HCT116 (cell line): ENCODE measurements around the gene PDE4D. TPM values are rescaled to one million over a fixed set of nuclear protein-coding genes. Genes with fewer than 3 reads are reported as not detected.

Source experiments
- ATAC-seq: fragments of 200-7000 bp; cut with Tn5 transposase; 2 replicates; pipeline ENCODE4 v1.9.1; 2020; ENCODE audit warnings: mild to moderate bottlenecking, moderate library complexity
- BruUV-seq: library from RNA; stranded (reverse); fragments of 400-500 nt; replicated peaks from 2 replicates; lab custom pipeline; 2021; lab: Mats Ljungman, UMichigan
- CTCF ChIA-PET: fragments of 300-600 bp; sonication (Branson Sonifier 250); formaldehyde crosslinking; loops from one replicate; lab custom pipeline; 2021; ENCODE audit warnings: antibody characterized with exemption; lab: Charles Lee
- POLR2A ChIA-PET: fragments of 300-600, 350-600 bp; sonication (Branson Sonifier 250); formaldehyde crosslinking; loops from one replicate; lab custom pipeline; 2021; ENCODE audit warnings: antibody characterized with exemption; lab: Charles Lee
- RAD21 ChIA-PET, 2 experiments: fragments of 300-600 bp; sonication (Branson Sonifier 250); formaldehyde crosslinking; loops; one replicate each; lab custom pipeline; 2023; ENCODE audit warnings: low total read pairs in 2 of 2; ENCODE audit not compliant: uncharacterized antibody in 2 of 2, unreplicated experiment in 2 of 2, low non-redundant PET in 1 of 2; lab: Charles Lee
- DNase-seq: peaks from one replicate; pipeline ENCODE4 v3.0.0-alpha.2; 2010; ENCODE audit warnings: low read depth, low spot score
- H2AFZ ChIP-seq: fragments of 200-600 bp; shearing (Covaris generic), sonication (generic); 2 replicates; pipeline ENCODE4 v1.6.1; 2017; ENCODE audit warnings: low read depth, mixed run types, mixed read lengths, antibody characterized with exemption, low read length; ENCODE audit not compliant: poor library complexity, severe bottlenecking
- H3K27ac ChIP-seq: 2 replicates; pipeline ENCODE4 v1.5.1; 2012; ENCODE audit warnings: low read depth, low read length
- H3K27me3 ChIP-seq: fragments of 200-600 bp; sonication (generic); 2 replicates; pipeline ENCODE4 v1.6.1; 2016; ENCODE audit warnings: mixed run types, low read length, mixed read lengths; ENCODE audit not compliant: insufficient read depth
- H3K36me3 ChIP-seq, 2 experiments: fragments of 200-500 bp in 1 of 2; fragments of 200-600 bp in 1 of 2; sonication (Bioruptor generic) in 1 of 2; sonication (generic) in 1 of 2; 2 replicates each; pipeline versions ENCODE4 v1.5.1 to v1.6.1; 2014 to 2016; ENCODE audit warnings: low read length in 2 of 2, inconsistent platforms in 1 of 2, mixed read lengths in 1 of 2, mixed run types in 1 of 2; ENCODE audit not compliant: insufficient read depth in 2 of 2, control insufficient read depth in 1 of 2
- H3K4me1 ChIP-seq, 2 experiments: fragments of 200-600 bp in 1 of 2; sonication (generic) in 1 of 2; 2 replicates each; pipeline versions ENCODE4 v1.5.1 to v1.6.1; 2012 to 2017; ENCODE audit warnings: low read length in 2 of 2, inconsistent platforms in 1 of 2, mild to moderate bottlenecking in 1 of 2, mixed read lengths in 1 of 2, mixed run types in 1 of 2, moderate library complexity in 1 of 2; ENCODE audit not compliant: insufficient read depth in 2 of 2, control insufficient read depth in 1 of 2
- H3K4me2 ChIP-seq: fragments of 200-600 bp; sonication (generic); 2 replicates; pipeline ENCODE4 v1.6.1; 2017; ENCODE audit warnings: mixed run types, low read length, mixed read lengths
- H3K4me3 ChIP-seq, 2 experiments: fragments of 200-600 bp in 1 of 2; sonication (generic) in 1 of 2; replicated peaks in 1 of 2; 2 replicates each; pipeline ENCODE4 v1.5.1; 2011 to 2016; ENCODE audit warnings: low read length in 2 of 2, control low read depth in 1 of 2, low read depth in 1 of 2, mild to moderate bottlenecking in 1 of 2, mixed read lengths in 1 of 2, mixed run types in 1 of 2
- H3K79me2 ChIP-seq: fragments of 200-600 bp; sonication (generic); 2 replicates; pipeline ENCODE4 v1.6.1; 2017; ENCODE audit warnings: mild to moderate bottlenecking, mixed run types, low read length, moderate library complexity, mixed read lengths; ENCODE audit not compliant: insufficient read depth
- H3K9ac ChIP-seq: fragments of 200-600 bp; sonication (generic); 2 replicates; pipeline ENCODE4 v1.6.1; 2016; ENCODE audit warnings: low read length, mixed read lengths
- H3K9me2 ChIP-seq: fragments of 200-600 bp; sonication (generic), shearing (Covaris generic); 2 replicates; pipeline ENCODE4 v1.6.1; 2017; ENCODE audit warnings: mixed run types, mild to moderate bottlenecking, moderate library complexity; ENCODE audit not compliant: insufficient read depth
- H3K9me3 ChIP-seq, 2 experiments: fragments of 200-500 bp in 1 of 2; fragments of 200-600 bp in 1 of 2; sonication (Bioruptor generic) in 1 of 2; sonication (generic) in 1 of 2; 2 replicates each; pipeline ENCODE4 v1.6.1; 2014 to 2017; ENCODE audit warnings: low read length in 2 of 2, mixed read lengths in 2 of 2, inconsistent platforms in 1 of 2, low read depth in 1 of 2, mild to moderate bottlenecking in 1 of 2, mixed run types in 1 of 2, moderate library complexity in 1 of 2; ENCODE audit not compliant: control insufficient read depth in 1 of 2, insufficient read depth in 1 of 2
- H4K20me1 ChIP-seq: fragments of 200-600 bp; sonication (generic), shearing (Covaris generic); 2 replicates; pipeline ENCODE4 v1.6.1; 2017; ENCODE audit warnings: mixed run types, mild to moderate bottlenecking, moderate library complexity; ENCODE audit not compliant: insufficient read depth
- ATF3 ChIP-seq: IDR thresholded peaks from 2 replicates; pipeline ENCODE4 v1.6.1; 2012
- EGR1 ChIP-seq: IDR thresholded peaks from 2 replicates; pipeline ENCODE4 v1.6.1; 2012; ENCODE audit warnings: low read depth
- ELF1 ChIP-seq: IDR thresholded peaks from 2 replicates; pipeline ENCODE4 v1.6.1; 2012; ENCODE audit warnings: low read depth, borderline replicate concordance
- EZH2phosphoT487 ChIP-seq: fragments of 200-600 bp; IDR thresholded peaks from 2 replicates; pipeline ENCODE4 v1.6.1; 2018; ENCODE audit warnings: antibody characterized with exemption, borderline replicate concordance
- FOSL1 ChIP-seq: IDR thresholded peaks from 2 replicates; pipeline ENCODE4 v1.6.1; 2012; ENCODE audit warnings: low read depth
- JUND ChIP-seq: IDR thresholded peaks from 2 replicates; pipeline ENCODE4 v1.6.1; 2012
- MAX ChIP-seq: IDR thresholded peaks from 2 replicates; pipeline ENCODE4 v1.6.1; 2012
- POLR2A ChIP-seq: IDR thresholded peaks from 2 replicates; pipeline ENCODE4 v1.7.0; 2011; ENCODE audit warnings: borderline replicate concordance; ENCODE audit not compliant: insufficient read depth, insufficient read length; ENCODE audit errors: extremely low read depth
- POLR2AphosphoS5 ChIP-seq: IDR thresholded peaks from 2 replicates; pipeline ENCODE4 v1.6.1; 2011; ENCODE audit warnings: mild to moderate bottlenecking, low read depth, low read length, moderate library complexity
- RAD21 ChIP-seq: IDR thresholded peaks from 2 replicates; pipeline ENCODE4 v1.6.1; 2012; ENCODE audit warnings: low read depth, mild to moderate bottlenecking
- REST ChIP-seq: IDR thresholded peaks from 2 replicates; pipeline ENCODE4 v1.6.1; 2012; ENCODE audit warnings: low read depth
- SIN3A ChIP-seq: IDR thresholded peaks from 2 replicates; pipeline ENCODE4 v1.6.1; 2012; ENCODE audit warnings: low read depth
- SP1 ChIP-seq: IDR thresholded peaks from 2 replicates; pipeline ENCODE4 v1.6.1; 2012; ENCODE audit warnings: low read depth
- SRF ChIP-seq: IDR thresholded peaks from 2 replicates; pipeline ENCODE4 v1.6.1; 2012; ENCODE audit warnings: low read depth
- TCF7L2 ChIP-seq: IDR thresholded peaks from 2 replicates; pipeline ENCODE4 v1.7.0; 2011; ENCODE audit warnings: borderline replicate concordance, inconsistent platforms; ENCODE audit not compliant: insufficient read depth, insufficient read length; ENCODE audit errors: extremely low read depth
- YY1 ChIP-seq: IDR thresholded peaks from 2 replicates; pipeline ENCODE4 v1.6.1; 2011; ENCODE audit warnings: low read length, low read depth, moderate library complexity, mild to moderate bottlenecking; ENCODE audit not compliant: insufficient replicate concordance; ENCODE audit errors: extremely low read depth
- ZBTB33 ChIP-seq: IDR thresholded peaks from 2 replicates; pipeline ENCODE4 v1.6.1; 2011; ENCODE audit warnings: mild to moderate bottlenecking, low read length, moderate library complexity; ENCODE audit not compliant: insufficient replicate concordance; ENCODE audit errors: extremely low read depth
- ZFX ChIP-seq: fragments of 450-650 bp; IDR thresholded peaks from 2 replicates; pipeline ENCODE4 v1.6.1; 2017
- ZNF274 ChIP-seq: fragments of 200-500 bp; sonication (Bioruptor generic); IDR thresholded peaks from 2 replicates; pipeline ENCODE4 v1.6.1; 2014; ENCODE audit warnings: mild to moderate bottlenecking, low read depth, low read length, inconsistent platforms
- intact Hi-C: fragments of 100-400 bp; cut with micrococcal nuclease; formaldehyde crosslinking; loops from 2 replicates; pipeline ENCODE4 v1.10.0; 2022
- total RNA-seq: library from RNA; stranded (reverse); gene quantifications from one replicate; pipeline ENCODE4 v1.2.1, GENCODE V29; 2021; ENCODE audit not compliant: unreplicated experiment

Gene PDE4D
- total RNA-seq, 1 experiment from 2014 or later: 1.1 TPM

- TF ChIP-seq POLR2AphosphoS5: no peak
- no peak for TF ChIP-seq YY1
- TF ChIP-seq MAX: no peak
- TF ChIP-seq RAD21: no peak
- no peak for TF ChIP-seq SIN3A
- TF ChIP-seq EGR1: no peak
- no peak for TF ChIP-seq EZH2phosphoT487
- TF ChIP-seq SP1: no peak
These were observed 188.6 kb downstream of the PDE4D start (continued) for GRCh38 chr5:59704936-59705335.

GRCh38 chr5:59703789-59704188 lies 189.7 kb downstream of the PDE4D start:
- Histone ChIP-seq H3K79me2 (no peaks in the 10 kb centered on the region), H3K36me3 (no peaks in the 10 kb centered on the region), H3K4me3 (no peak overlapping the region), H3K9me2 (no peaks in the 10 kb centered on the region), H4K20me1 (no peaks in the 10 kb centered on the region), H3K9me3 (no peaks in the 10 kb centered on the region), H2AFZ (no peak overlapping the region), H3K4me1 (no peaks in the 10 kb centered on the region), H3K27ac (no peak overlapping the region), H3K27me3 (peaks cover 8% of the 10 kb centered on the region; the same call in 1 of the 2 replicates), H3K4me2 (no peak overlapping the region), H3K9ac (no peak overlapping the region)
- no peak for TF ChIP-seq POLR2A
- TF ChIP-seq REST: no peak
- TF ChIP-seq FOSL1: no peak
- TF ChIP-seq RAD21: no peak
- TF ChIP-seq ATF3: no peak
- TF ChIP-seq SRF: no peak
- no peak for TF ChIP-seq ZFX
- TF ChIP-seq ZBTB33: no peak
- TF ChIP-seq TCF7L2: no peak
- TF ChIP-seq JUND: no peak
- no peak for TF ChIP-seq POLR2AphosphoS5
- no peak for TF ChIP-seq ZNF274
- no peak for TF ChIP-seq ELF1
- BruUV-seq: no TSS peak
- no peak for ATAC-seq
- POLR2A ChIA-PET: no interaction called here
- CTCF ChIA-PET: no interaction called here
- intact Hi-C loops: no loop called here
- RAD21 ChIA-PET: no interaction called here
- DNase-seq: no peak
